GM12878 (cell line): ENCODE data around the gene TNFSF11. TPM values are rescaled to one million over a fixed set of nuclear protein-coding genes. Genes with fewer than 3 reads are reported as not detected.
A peak's percentile ranks its signal among the peaks of the same experiment; 100 is the strongest.

Source experiments
- ATAC-seq: fragments of 200-7000 bp; cut with Tn5 transposase; 3 replicates; pipeline ENCODE4 v1.9.1; 2020; ENCODE audit warnings: mild to moderate bottlenecking, moderate library complexity
- BruUV-seq: library from RNA; stranded (reverse); fragments of 400-500 nt; replicated peaks from 2 replicates; lab custom pipeline; 2021; lab: Mats Ljungman, UMichigan
- CTCF ChIA-PET: fragments of 300-600 bp; sonication (Branson Sonifier 250); formaldehyde crosslinking; extraction: SDS; loops from one replicate; lab custom pipeline; 2021; ENCODE audit warnings: inconsistent platforms; lab: Yijun Ruan, JAX
- POLR2A ChIA-PET: fragments of 350-600 bp; formaldehyde crosslinking; extraction: SDS; loops from one replicate; lab custom pipeline; 2021; ENCODE audit warnings: inconsistent platforms; lab: Charles Lee
- RAD21 ChIA-PET: fragments of 300-600 bp; sonication (Branson Sonifier 250); formaldehyde crosslinking; loops from one replicate; lab custom pipeline; 2023; ENCODE audit warnings: antibody characterized with exemption; ENCODE audit not compliant: unreplicated experiment; lab: Charles Lee
- SMC1A ChIA-PET: fragments of 300-600 bp; sonication (Branson Sonifier 250); formaldehyde crosslinking; loops from one replicate; lab custom pipeline; 2023; ENCODE audit not compliant: unreplicated experiment, uncharacterized antibody; lab: Charles Lee
- DNase-seq: peaks from one replicate; pipeline ENCODE4 v3.0.0-alpha.2; 2011; ENCODE audit warnings: low read depth, low spot score
- FAIRE-seq: peaks from 3 replicates; lab custom pipeline; 2011; peaks lifted over from hg19 to GRCh38; lab: Jason Lieb, UNC
- H2AFZ ChIP-seq: 2 replicates; pipeline ENCODE4 v1.6.0; 2011; ENCODE audit warnings: low read depth, low read length, control low read depth; ENCODE audit not compliant: control insufficient read depth
- H3K27ac ChIP-seq: 2 replicates; pipeline ENCODE4 v1.5.1; 2011; ENCODE audit warnings: control low read depth; ENCODE audit not compliant: control insufficient read depth, insufficient read depth
- H3K27me3 ChIP-seq, 2 experiments: replicated peaks in 1 of 2; 2 replicates each; pipeline versions ENCODE4 v1.6.0 to v1.6.1; 2011; ENCODE audit warnings: low read length in 1 of 2; ENCODE audit not compliant: control insufficient read depth in 2 of 2, insufficient read depth in 2 of 2
- H3K36me3 ChIP-seq, 2 experiments: 2 replicates each; pipeline ENCODE4 v1.5.1; 2011; ENCODE audit warnings: low read length in 1 of 2; ENCODE audit not compliant: control insufficient read depth in 2 of 2, insufficient read depth in 2 of 2
- H3K4me1 ChIP-seq: 2 replicates; pipeline ENCODE4 v1.6.1; 2011; ENCODE audit warnings: mild to moderate bottlenecking, low read length, moderate library complexity, mixed read lengths; ENCODE audit not compliant: control insufficient read depth, insufficient read depth
- H3K4me2 ChIP-seq: 2 replicates; pipeline ENCODE4 v1.6.0; 2011; ENCODE audit warnings: control low read depth; ENCODE audit not compliant: control insufficient read depth, insufficient read depth
- H3K4me3 ChIP-seq: fragments of 200-600 bp; sonication (generic); 2 replicates; pipeline ENCODE4 v1.5.1; 2016
- H3K79me2 ChIP-seq: 2 replicates; pipeline ENCODE4 v1.6.0; 2011; ENCODE audit warnings: low read length; ENCODE audit not compliant: control insufficient read depth, insufficient read depth
- H3K9ac ChIP-seq: 2 replicates; pipeline ENCODE4 v1.8.0; 2011; ENCODE audit warnings: low read length, control low read depth, mixed read lengths; ENCODE audit not compliant: control insufficient read depth, insufficient read depth
- H3K9me3 ChIP-seq: replicated peaks from 3 replicates; pipeline ENCODE4 v1.5.1; 2011; ENCODE audit warnings: mild to moderate bottlenecking, low read length; ENCODE audit not compliant: control insufficient read depth, insufficient read depth
- H4K20me1 ChIP-seq: 2 replicates; pipeline ENCODE4 v1.6.0; 2011; ENCODE audit not compliant: control insufficient read depth, insufficient read depth
- BCLAF1 ChIP-seq: fragments of 450-650 bp; IDR thresholded peaks from 2 replicates; pipeline ENCODE4 v1.6.1; 2017; ENCODE audit warnings: antibody characterized with exemption, mild to moderate bottlenecking, moderate library complexity
- BRCA1 ChIP-seq: IDR thresholded peaks from 2 replicates; pipeline ENCODE4 v1.6.1; 2011; ENCODE audit warnings: low read depth, low read length, improper control_type of control experiment
- CBX5 ChIP-seq: sonication (generic); IDR thresholded peaks from 2 replicates; pipeline ENCODE4 v1.6.1; 2016; ENCODE audit warnings: low read depth, moderate library complexity, mild to moderate bottlenecking, inconsistent platforms
- RAD51 ChIP-seq: fragments of 450-650 bp; IDR thresholded peaks from 2 replicates; pipeline ENCODE4 v1.6.1; 2016; ENCODE audit warnings: moderate library complexity, mild to moderate bottlenecking, inconsistent platforms
- RBBP5 ChIP-seq: fragments of 200-600 bp; sonication (generic); conservative IDR thresholded peaks from 2 replicates; pipeline ENCODE4 v1.6.1; 2016
- ZNF622 ChIP-seq: fragments of 450-650 bp; IDR thresholded peaks from 2 replicates; pipeline ENCODE4 v1.6.1; 2017; ENCODE audit warnings: mild to moderate bottlenecking, inconsistent platforms
- ZSCAN29 ChIP-seq: fragments of 450-650 bp; IDR thresholded peaks from 2 replicates; pipeline ENCODE4 v1.6.1; 2017; ENCODE audit warnings: mild to moderate bottlenecking, moderate library complexity
- WGBS: methylation state at CpG from one replicate; pipeline ENCODE4 v1.1.6; 2016; ENCODE audit warnings: low lambda C conversion rate; ENCODE audit not compliant: insufficient replicate concordance, insufficient coverage; ENCODE audit errors: missing lambda C conversion rate; 5-methylcytosine and 5-hydroxymethylcytosine counted together
- in situ Hi-C: fragments of 300-500 bp; cut with MboI; formaldehyde crosslinking; loops from 9 replicates; pipeline ENCODE4 v1.14.3; 2018; ENCODE audit warnings: mixed read lengths
- intact Hi-C: fragments of 100-400 bp; cut with micrococcal nuclease; formaldehyde crosslinking; loops from one replicate; pipeline ENCODE4 v1.14.2; 2022; ENCODE audit not compliant: unreplicated experiment
- polyA plus RNA-seq, 11 experiments: library from polyadenylated mRNA; depleted of rRNA in 4 of 11; unstranded in 6 of 11; stranded (reverse) in 5 of 11; fragments of >200 nt; fragmentation: Nextera tagmentation in 4 of 11; fragmentation: Illumina TruSeq in 1 of 11; extraction: Ambion mirVana in 4 of 11; extraction: Trizol in 1 of 11; gene quantifications; 1 replicate in 1 of 11; 2 replicates in 10 of 11; pipeline versions ENCODE4 v1.2.1 to v1.2.3, GENCODE V29; 2011 to 2016; ENCODE audit warnings: inconsistent platforms in 2 of 11, missing spikeins in 2 of 11, low read depth in 1 of 11
- total RNA-seq, 4 experiments: library from RNA; depleted of rRNA in 3 of 4; stranded (reverse); fragments of >200 nt in 3 of 4; fragmentation: Illumina TruSeq in 1 of 4; extraction: Trizol in 1 of 4; gene quantifications; 2 replicates each; pipeline versions ENCODE4 v1.2.1 to v1.2.3, GENCODE V29; 2013 to 2021
- TF ChIP-seq, protein P1 (sequence below): IDR thresholded peaks from 2 replicates; pipeline ENCODE4 v1.6.1; 2011; ENCODE audit warnings: low read depth, mild to moderate bottlenecking, low read length, moderate library complexity, borderline replicate concordance; ENCODE audit errors: extremely low read depth
- TF ChIP-seq, protein P2 (sequence below): fragments of 450-650 bp; IDR thresholded peaks from 2 replicates; pipeline ENCODE4 v1.6.1; 2016; ENCODE audit warnings: mild to moderate bottlenecking

TNFSF11 gene
- total and polyA plus RNA-seq, 10 of the 15 experiments (the other 5 are each of a cell fraction or from before 2014, with no cell fraction given): 0.86 to 14.8 (median 10.0) TPM

GRCh38 chr13:42571895-42572294 is 2.1 kb upstream of the TNFSF11 start:
- FAIRE-seq: no peak
- Histone ChIP-seq H3K27me3 (no peaks in the 10 kb centered on the region), H3K4me2 (no peak overlapping the region), H3K4me1 (peaks cover 4% of the 10 kb centered on the region), H3K9ac (no peak overlapping the region), H3K36me3 (no peaks in the 10 kb centered on the region), H4K20me1 (no peaks in the 10 kb centered on the region), H3K9me3 (peaks cover 4% of the 10 kb centered on the region; the same call in 2 of the 3 replicates), H2AFZ (no peak overlapping the region), H3K27ac (no peak overlapping the region), H3K79me2 (peaks cover 22% of the 10 kb centered on the region), H3K4me3 (no peak overlapping the region)
- no TSS peak for BruUV-seq
- POLR2A ChIA-PET: no interaction called here
- in situ Hi-C loops: no loop called here
- DNase-seq: no peak
- 56% methylated on average over 2 of the region's 2 CpGs for WGBS
- SMC1A ChIA-PET: interaction anchor here (1.4 kb wide), 1 partner anchor 8 kb away, joined by 3 read pairs; no protein-coding TSS in a partner anchor
- intact Hi-C loops: no loop called here
- CTCF ChIA-PET: no interaction called here
- TF ChIP-seq CBX5 (peak; percentile 92; the same call in 1 of the 2 replicates), RAD51 (no peak), BCLAF1 (no peak), ZNF622 (no peak), ZSCAN29 (no peak), RBBP5 (no peak), BRCA1 (no peak)
- TF ChIP-seq, protein P1, sequence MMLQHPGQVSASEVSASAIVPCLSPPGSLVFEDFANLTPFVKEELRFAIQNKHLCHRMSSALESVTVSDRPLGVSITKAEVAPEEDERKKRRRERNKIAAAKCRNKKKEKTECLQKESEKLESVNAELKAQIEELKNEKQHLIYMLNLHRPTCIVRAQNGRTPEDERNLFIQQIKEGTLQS: no peak
- TF ChIP-seq, protein P2, sequence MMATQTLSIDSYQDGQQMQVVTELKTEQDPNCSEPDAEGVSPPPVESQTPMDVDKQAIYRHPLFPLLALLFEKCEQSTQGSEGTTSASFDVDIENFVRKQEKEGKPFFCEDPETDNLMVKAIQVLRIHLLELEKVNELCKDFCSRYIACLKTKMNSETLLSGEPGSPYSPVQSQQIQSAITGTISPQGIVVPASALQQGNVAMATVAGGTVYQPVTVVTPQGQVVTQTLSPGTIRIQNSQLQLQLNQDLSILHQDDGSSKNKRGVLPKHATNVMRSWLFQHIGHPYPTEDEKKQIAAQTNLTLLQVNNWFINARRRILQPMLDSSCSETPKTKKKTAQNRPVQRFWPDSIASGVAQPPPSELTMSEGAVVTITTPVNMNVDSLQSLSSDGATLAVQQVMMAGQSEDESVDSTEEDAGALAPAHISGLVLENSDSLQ: no peak
- ATAC-seq: no peak
- RAD21 ChIA-PET: interaction anchor here (1.5 kb wide), 1 partner anchor 41 kb away, joined by 3 read pairs; no protein-coding TSS in a partner anchor
